Panc1 (cell line): ENCODE results near the gene HEATR5A. TPM values are rescaled to one million over a fixed set of nuclear protein-coding genes. Genes with fewer than 3 reads are reported as not detected.

Experiments used
- ATAC-seq: fragments of 200-7000 bp; cut with Tn5 transposase; 2 replicates; pipeline ENCODE4 v1.9.1; 2020; ENCODE audit warnings: mild to moderate bottlenecking, moderate library complexity
- BruUV-seq: library from RNA; stranded (reverse); fragments of 400-500 nt; replicated peaks from 2 replicates; lab custom pipeline; 2021; lab: Mats Ljungman, UMichigan
- CTCF ChIA-PET: fragments of 300-600 bp; sonication (Branson Sonifier 250); formaldehyde crosslinking; loops from one replicate; lab custom pipeline; 2022; ENCODE audit warnings: antibody characterized with exemption; lab: Charles Lee
- POLR2A ChIA-PET: fragments of 300-600 bp; sonication (Branson Sonifier 250); formaldehyde crosslinking; loops from one replicate; lab custom pipeline; 2022; ENCODE audit warnings: antibody characterized with exemption; lab: Charles Lee
- DNase-seq: peaks from one replicate; pipeline ENCODE4 v3.0.0-alpha.2; 2010; ENCODE audit warnings: low read depth, low spot score
- H3K27ac ChIP-seq: 2 replicates; pipeline ENCODE4 v1.5.1; 2011; ENCODE audit warnings: mild to moderate bottlenecking, low read length, inconsistent platforms
- H3K27me3 ChIP-seq: fragments of 200-500 bp; sonication (Bioruptor generic); 2 replicates; pipeline ENCODE4 v1.6.0; 2014; ENCODE audit warnings: low read length, inconsistent platforms; ENCODE audit not compliant: control insufficient read depth, insufficient read depth
- H3K36me3 ChIP-seq: fragments of 200-500 bp; sonication (Bioruptor generic); 2 replicates; pipeline ENCODE4 v1.5.1; 2014; ENCODE audit warnings: inconsistent platforms, mild to moderate bottlenecking, low read length, moderate library complexity; ENCODE audit not compliant: control insufficient read depth, insufficient read depth
- H3K4me1 ChIP-seq: 2 replicates; pipeline ENCODE4 v1.5.1; 2011; ENCODE audit warnings: inconsistent platforms, mild to moderate bottlenecking, low read length, moderate library complexity; ENCODE audit not compliant: control insufficient read depth, insufficient read depth
- H3K4me3 ChIP-seq, 2 experiments: 2 replicates each; pipeline ENCODE4 v1.5.1; 2011 to 2012; ENCODE audit warnings: low read depth in 2 of 2, low read length in 2 of 2, mild to moderate bottlenecking in 2 of 2, inconsistent platforms in 1 of 2, moderate library complexity in 1 of 2
- H3K9me3 ChIP-seq: fragments of 200-500 bp; sonication (Bioruptor generic); 2 replicates; pipeline ENCODE4 v1.5.1; 2014; ENCODE audit warnings: low read depth, mild to moderate bottlenecking, inconsistent platforms, low read length, moderate library complexity; ENCODE audit not compliant: control insufficient read depth, insufficient read depth
- CTCF ChIP-seq: fragments of 450-650 bp; IDR thresholded peaks from 2 replicates; pipeline ENCODE4 v1.5.1; 2017; ENCODE audit warnings: mild to moderate bottlenecking
- POLR2AphosphoS5 ChIP-seq: IDR thresholded peaks from 2 replicates; pipeline ENCODE4 v1.6.1; 2012; ENCODE audit warnings: mild to moderate bottlenecking, low read depth, low read length, moderate library complexity
- REST ChIP-seq, 2 experiments: IDR thresholded peaks; 2 replicates each; pipeline ENCODE4 v1.6.1; 2011 to 2012; ENCODE audit warnings: low read depth in 2 of 2, control low read depth in 1 of 2, low read length in 1 of 2, mild to moderate bottlenecking in 1 of 2, moderate library complexity in 1 of 2; ENCODE audit not compliant: insufficient read depth in 1 of 2
- SIN3A ChIP-seq: IDR thresholded peaks from 2 replicates; pipeline ENCODE4 v1.6.1; 2012; ENCODE audit warnings: low read depth, mild to moderate bottlenecking, low read length, moderate library complexity, borderline replicate concordance; ENCODE audit not compliant: insufficient read depth
- TCF7L2 ChIP-seq: IDR thresholded peaks from 2 replicates; pipeline ENCODE4 v1.6.1; 2011; ENCODE audit warnings: mild to moderate bottlenecking, low read depth, low read length, inconsistent platforms
- in situ Hi-C: cut with HindIII; loops from 2 replicates; pipeline ENCODE4 v1.10.0; 2016; ENCODE audit warnings: low sequenced_read_pairs, low pct_unique_long_range_greater_than_20kb
- intact Hi-C: fragments of 100-400 bp; cut with micrococcal nuclease; formaldehyde crosslinking; loops from one replicate; pipeline ENCODE4 v1.10.0; 2022; ENCODE audit not compliant: unreplicated experiment
- total RNA-seq: library from RNA; stranded (reverse); gene quantifications from one replicate; pipeline ENCODE4 v1.2.1, GENCODE V29; 2021; ENCODE audit not compliant: unreplicated experiment

HEATR5A gene
- total RNA-seq, 1 experiment from 2014 or later = 22.0 TPM

GRCh38 chr14:31320216-31320615, 100.1 kb downstream of the HEATR5A start:
- in situ Hi-C loops (no loop called here), intact Hi-C loops (no loop called here)
- DNase-seq (no peak), ATAC-seq (no peak)
- H3K4me3 ChIP-seq = no peak overlapping the region
- POLR2A ChIA-PET = no interaction called here
- no peaks in the 10 kb centered on the region for H3K4me1 ChIP-seq
- CTCF ChIA-PET = no interaction called here
- no TSS peak for BruUV-seq
- H3K27me3 ChIP-seq = no peaks in the 10 kb centered on the region
- no peak overlapping the region for H3K27ac ChIP-seq
- H3K36me3 ChIP-seq = no peaks in the 10 kb centered on the region
- no peak for TF ChIP-seq REST (IDR thresholded peaks at IDR 0.05; ENCODE audit: insufficient read depth in 1 of 2, low read depth in 2 of 2, low read length in 1 of 2)
- TF ChIP-seq CTCF = no peak
- no peak for TF ChIP-seq TCF7L2
- TF ChIP-seq SIN3A = no peak
- TF ChIP-seq POLR2AphosphoS5 = no peak
- no peaks in the 10 kb centered on the region for H3K9me3 ChIP-seq

GRCh38 chr14:31319701-31320100, 100.6 kb downstream of the HEATR5A start:
- Histone ChIP-seq H3K4me1 (no peaks in the 10 kb centered on the region), H3K27ac (no peak overlapping the region), H3K36me3 (no peaks in the 10 kb centered on the region), H3K4me3 (no peak overlapping the region), H3K9me3 (no peaks in the 10 kb centered on the region), H3K27me3 (no peaks in the 10 kb centered on the region)
- TF ChIP-seq REST (IDR thresholded peaks at IDR 0.05; ENCODE audit: insufficient read depth in 1 of 2, low read depth in 2 of 2, low read length in 1 of 2) (no peak), TCF7L2 (no peak), SIN3A (no peak), CTCF (no peak), POLR2AphosphoS5 (no peak)
- ChIA-PET CTCF (no interaction called here), POLR2A (no interaction called here)
- ATAC-seq = no peak
- in situ Hi-C loops (no loop called here), intact Hi-C loops (no loop called here)
- DNase-seq = no peak
- BruUV-seq = no TSS peak
